ENCODE data around the gene ADCY10.
"Not testable (repeated sequence)": the region's sequence is repeated elsewhere in the genome, so short reads cannot be mapped to it uniquely, and the experiment has no call there.

ADCY10 gene

DNA sequence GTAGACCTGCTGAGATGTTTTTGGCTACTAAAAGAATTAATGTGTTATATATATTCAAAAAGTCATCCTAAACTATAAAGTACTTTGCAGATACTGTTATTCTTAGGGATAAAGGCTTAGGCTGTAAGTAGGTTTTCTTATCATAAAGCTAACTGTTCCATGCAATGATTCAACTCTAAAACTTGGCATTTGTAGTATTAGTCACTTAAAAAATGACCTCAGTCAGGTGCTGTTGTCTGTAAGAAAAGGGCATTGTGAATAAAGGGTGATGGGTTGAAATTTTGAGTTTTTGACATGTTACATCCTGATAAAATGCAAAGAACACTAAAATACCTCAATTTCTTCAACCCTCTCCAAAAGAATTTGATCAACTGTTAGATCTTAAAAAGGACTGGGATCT lies 32.9 kb downstream of the ADCY10 start:
- no peak for DNase-seq (ENCODE audit: low spot score)

DNA sequence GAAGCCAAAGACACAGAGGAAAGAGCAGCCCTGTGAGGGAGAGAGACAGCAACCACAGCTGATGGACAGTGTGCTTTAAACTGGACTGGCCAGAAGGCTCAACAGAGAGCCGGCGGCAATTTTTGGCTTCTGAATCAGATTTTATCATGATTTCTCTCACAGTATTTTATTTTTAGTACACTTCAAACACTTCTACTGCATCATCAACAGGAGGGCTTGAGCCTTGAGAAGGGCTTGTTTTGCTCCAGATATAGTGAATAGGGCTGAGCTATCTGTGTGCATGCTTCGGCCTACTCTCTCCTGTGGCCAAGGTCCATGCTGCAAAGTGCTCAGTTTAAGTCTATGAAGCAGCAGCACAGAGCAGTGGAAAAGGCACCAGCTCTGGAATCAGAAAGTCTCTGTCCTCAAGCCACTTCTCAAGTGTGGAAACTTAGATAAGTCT lies 33.3 kb downstream of the ADCY10 start:
- no peak for DNase-seq (ENCODE audit: low spot score)

DNA sequence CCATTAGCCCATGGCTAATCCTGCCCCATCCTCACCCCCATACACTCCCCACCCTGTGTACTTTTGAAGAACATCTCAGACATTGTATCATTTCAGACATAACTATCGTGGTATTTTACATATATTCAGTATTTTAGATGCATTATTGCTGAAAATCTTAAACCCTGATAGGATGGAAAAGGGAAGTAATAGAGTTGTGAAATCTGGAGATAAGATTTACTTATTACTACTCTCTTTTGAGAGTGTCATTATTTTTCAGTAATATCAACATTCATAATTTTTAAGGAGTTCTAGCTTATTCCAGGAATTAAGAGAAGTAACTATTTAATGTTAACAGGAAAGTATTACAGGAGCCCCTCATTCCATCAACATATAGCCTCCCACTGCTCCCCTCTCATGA lies 34.4 kb downstream of the ADCY10 start:
- no peak for DNase-seq (ENCODE audit: low spot score)

DNA sequence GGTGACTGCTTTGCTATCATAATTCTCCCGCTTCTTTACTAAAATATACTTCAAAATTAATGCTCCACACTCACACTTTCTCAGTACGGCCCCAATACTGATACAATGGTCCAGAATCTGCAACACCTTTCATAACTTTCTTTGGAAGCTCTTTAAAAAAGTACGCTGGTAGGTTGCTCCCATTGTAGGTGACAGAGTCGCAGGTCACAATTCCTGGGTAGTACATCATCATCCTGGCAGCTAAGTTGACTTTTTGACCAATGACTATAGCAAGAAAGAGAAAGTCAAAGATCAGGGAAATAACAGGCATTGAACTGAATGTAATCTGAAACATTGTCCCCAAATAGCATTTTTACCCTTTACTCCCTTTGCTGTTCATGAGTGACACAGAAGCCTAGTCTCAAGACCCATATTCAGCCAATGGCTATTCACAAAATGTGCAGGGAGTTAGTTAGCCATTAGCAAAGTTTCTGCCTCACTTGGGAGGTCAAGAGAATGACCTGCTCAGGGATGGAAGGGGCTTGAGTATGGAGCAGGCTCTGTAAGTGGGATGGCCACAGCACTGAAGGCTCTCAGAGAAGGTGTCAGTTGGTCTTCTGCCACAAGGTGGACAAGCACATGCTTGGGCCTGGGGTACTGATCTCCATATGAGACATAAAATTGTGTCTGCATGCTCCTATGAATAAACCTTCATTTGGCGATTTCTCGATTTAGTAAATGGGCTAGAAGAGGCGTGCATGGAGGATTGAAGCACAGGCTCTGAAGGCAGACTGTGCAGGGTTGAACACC lies 35.4 kb downstream of the ADCY10 start:
- DNase-seq (ENCODE audit: low spot score) = no peak

DNA sequence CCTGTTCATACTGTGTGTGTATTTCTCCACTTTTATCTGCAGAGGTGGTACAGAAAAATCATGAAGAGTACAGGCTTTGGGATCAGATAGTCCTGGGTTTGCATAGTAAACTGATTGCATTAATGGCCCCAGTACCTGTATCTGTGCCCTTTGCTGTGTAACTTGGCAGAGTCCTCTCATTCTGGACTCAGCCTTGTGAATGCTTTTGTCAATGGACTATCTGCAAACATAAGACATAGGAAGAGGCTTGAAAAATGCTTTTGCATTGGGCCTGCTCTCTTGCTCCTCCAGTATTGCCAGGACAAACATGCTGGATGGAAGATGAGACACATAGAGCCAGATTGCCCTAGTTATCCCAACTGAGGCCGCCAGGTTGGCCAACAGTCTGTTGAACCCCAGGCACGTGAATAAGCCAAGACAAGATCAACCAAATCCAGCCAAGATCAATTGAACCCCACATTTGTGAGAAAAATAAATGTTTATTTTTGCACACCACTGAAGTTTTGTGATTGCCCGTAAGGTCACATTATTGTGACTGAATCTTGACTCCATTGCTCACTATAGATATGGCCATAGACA lies 37.2 kb downstream of the ADCY10 start:
- no peak for DNase-seq (ENCODE audit: low spot score)

DNA sequence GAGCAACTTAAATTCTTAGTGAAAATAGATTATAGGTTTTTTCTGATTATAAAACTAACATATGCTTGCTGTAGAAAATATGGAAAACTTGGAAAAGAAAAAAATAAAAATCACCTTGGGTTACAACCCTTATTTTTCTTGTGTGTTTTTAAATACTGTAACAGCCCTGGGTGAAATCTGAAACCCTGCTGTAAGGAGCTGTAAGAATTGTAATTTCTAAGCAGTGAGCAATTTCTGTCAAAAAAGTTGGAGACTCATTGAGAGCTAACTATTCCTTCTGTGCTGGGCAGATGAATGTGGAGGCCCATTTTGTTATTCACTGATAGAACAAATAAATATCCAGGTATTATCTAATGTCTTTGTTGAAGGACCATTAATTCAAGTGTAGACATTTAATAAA lies 42.6 kb downstream of the ADCY10 start:
- DNase-seq (ENCODE audit: low spot score) = no peak

DNA sequence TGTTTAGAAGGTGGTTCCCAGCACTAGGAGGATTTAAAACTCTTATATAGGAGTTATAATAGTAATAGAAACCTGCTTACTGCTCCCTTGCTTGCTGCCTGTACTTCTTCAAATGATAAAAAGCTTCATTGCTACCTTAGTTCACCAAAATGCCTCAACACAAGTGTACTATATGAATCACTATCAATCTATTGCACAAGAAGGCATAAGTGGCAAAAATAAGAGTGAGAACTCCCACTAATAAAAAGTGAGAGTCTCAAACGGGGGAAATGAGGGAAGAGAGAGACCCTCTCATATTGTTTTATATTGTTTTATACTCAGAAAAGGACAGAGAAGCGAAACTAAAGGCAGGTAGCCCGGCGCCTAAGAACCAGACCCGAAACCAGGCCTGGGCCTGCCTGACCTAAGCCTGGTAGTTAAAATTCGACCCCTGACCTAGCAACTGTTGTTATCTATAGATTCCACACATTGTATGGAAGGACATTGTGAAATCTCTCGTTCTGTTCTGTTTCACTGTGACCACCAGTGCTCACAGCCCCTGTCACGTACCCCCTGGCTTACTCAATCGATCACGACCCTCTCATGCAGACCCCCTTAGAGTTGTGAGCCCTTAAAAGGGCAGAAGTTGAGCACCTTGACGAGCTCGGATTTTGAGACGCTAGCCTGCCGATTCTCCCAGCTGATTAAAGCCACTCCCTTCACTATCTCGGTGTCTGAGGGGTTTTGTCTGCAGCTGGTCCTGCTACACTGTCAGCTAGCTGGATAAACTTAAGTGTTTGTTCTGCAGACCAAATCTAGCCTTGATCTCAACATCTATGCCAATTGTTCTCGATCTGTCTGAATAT lies 44.6 kb downstream of the ADCY10 start:
- DNase-seq (ENCODE audit: low spot score) = not testable (repeated sequence)

DNA sequence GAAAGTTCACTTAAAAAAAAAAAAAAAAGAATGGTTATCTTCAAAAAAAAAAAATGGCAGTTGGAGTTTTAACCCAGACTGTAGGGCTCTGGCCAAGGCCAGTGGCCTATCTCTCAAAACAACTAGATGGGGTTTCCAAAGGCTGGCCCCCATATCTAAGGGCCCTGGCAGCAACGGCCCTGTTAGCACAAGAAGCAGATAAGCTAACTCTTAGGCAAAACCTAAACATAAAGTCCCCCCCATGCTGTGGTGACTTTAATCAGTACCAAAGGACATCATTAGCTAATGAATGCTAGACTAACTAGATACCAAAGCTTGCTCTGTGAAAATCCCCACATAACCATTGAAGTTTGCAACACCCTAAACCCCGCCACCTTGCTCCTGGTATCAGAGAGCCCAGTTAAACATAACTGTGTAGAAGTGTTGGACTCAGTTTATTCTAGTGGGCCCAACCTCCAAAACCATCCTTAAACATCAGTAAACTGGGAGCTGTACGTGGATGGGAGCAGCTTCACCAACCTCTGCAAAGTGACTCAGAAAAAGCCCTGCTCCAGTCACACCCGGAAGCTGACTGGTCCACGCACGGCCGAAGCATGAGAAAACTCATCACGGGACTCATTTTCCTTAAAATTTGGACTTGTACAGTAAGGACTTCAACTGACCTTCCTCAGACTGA lies 47.1 kb downstream of the ADCY10 start:
- DNase-seq (ENCODE audit: low spot score) = not testable (repeated sequence)

DNA sequence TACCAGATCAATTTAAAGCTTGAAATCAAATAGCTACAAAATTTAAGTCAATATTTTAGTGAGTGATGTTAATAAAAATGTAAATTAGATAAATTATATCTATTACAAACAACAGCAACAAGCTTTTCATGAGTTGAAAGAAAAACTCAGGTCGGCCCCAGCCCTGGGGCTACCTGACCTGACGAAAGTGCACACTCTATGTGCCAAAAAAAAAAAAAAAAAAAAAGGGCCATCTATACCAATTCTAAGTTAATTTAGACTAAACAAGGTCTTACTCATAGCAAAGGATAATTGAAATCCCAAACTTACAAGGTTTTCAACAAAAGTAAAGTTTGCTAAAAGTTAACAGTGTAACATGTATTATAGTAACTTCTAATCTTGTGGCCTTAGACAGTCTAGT lies 47.6 kb downstream of the ADCY10 start:
- DNase-seq (ENCODE audit: low spot score) = not testable (repeated sequence)

DNA sequence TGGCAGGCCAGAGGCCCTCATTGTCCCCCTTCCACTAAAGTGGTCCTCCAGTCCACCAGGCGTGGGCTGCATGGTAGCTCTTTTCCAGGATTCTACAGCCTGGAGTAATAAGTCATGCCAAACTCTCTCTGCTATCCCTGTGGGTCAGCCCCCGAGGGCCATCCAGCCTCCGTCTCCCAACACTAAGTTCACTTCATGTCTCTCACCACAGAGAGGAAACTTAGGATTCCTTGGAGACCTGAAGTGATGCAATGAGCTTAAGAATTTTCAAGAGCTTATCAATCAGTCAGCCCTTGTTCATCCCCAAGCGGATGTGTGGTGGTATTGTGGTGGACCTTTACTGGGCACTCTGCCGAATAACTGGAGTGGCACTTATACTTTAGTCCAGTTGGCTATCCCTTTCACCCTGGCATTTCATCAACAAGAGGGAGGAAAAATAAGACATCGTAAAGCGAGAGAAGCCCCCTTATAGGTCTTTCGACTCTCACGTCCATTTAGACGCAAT lies 48.1 kb downstream of the ADCY10 start:
- not testable (repeated sequence) for DNase-seq (ENCODE audit: low spot score)

DNA sequence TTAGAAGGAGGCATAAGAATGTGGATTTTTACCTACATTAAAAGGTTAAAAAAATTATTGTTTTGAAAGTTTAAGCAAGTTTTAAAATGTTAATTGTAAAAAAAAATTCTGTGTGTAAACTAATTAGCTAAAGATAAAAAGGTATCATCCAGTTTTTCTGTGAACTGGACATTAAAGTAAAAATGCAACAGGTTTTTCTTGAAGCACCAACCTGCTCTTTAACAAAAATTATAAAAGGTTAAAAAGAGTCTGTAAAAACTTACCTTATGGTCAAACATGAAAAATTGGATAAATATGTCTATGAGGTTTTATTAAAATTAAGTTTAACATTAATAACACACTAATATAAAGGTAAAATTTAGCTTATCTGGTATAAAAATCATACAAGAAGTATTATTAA lies 48.7 kb downstream of the ADCY10 start:
- not testable (repeated sequence) for DNase-seq (ENCODE audit: low spot score)

DNA sequence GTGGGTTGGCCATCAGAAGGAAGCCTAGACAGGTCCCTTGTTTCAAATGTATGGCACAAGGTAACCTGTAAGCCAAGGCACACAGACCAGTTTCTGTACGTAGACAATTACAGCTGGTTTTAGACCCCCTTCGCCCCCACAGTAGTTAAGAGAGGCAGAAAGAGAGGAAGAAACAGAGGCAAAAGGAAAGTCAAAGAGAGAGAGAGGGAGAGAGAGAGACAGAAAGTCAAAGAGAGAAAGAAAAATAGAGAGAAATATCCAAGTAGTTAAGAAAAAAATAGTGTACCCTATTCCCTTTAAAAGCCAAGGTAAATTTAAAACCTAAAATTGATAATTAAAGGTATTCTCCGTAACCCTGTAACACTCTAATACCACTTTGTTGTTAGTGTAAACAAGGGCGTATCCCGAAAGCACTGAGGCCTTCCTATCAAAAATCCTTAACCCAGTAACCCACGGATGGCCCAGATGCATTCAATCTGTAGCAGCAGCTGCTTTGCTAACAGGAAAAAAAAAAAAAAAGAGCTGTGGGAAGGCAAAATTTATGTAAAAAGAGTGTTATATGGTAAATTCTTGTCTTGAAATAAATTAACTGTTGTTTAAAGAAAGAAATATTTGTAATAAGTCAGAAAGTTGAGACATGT lies 49.4 kb downstream of the ADCY10 start:
- no peak for DNase-seq (ENCODE audit: low spot score)

DNA sequence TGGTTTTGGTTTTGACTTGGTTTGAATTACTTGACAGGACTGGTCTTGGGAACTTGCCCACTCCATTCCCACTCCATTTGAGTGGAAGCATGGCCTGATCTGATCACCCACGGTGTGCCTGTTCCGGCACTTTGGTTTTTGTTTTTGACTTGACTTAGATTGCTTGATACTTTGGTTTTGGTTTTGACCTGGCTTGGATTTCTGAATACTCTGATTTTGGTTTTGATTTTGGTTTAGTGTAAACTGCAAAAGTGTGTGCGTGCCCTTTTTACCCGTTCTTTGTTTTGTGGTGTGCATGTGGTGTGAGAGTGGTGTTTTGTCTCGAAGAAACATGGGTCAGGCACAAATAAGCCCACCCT lies 50.0 kb downstream of the ADCY10 start:
- no peak for DNase-seq (ENCODE audit: low spot score)

DNA sequence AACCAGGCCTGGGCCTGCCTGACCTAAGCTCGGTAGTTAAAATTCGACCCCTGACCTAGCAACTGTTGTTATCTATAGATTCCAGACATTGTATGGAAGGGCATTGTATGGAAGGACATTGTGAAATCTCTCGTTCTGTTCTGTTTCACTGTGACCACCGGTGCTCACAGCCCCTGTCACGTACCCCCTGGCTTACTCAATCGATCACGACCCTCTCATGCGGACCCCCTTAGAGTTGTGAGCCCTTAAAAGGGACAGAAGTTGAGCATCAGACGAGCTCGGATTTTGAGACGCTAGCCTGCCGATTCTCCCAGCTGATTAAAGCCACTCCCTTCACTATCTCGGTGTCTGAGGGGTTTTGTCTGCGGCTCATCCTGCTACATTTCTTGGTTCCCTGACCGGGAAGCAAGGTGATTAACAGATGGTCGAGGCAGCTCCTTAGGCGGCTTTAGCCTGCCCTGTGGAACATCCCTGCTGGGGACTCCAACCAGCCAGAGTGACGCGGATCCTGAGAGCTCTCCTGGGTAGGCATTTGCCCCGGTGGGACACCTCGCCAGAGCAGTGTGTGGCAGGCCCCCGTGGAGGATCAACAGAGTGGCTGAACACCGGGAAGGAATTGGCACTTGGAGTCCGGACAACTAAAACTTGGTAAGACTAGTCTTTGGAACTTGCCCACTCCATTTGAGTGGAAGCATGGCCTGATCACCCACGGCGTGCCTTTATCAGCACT lies 50.6 kb downstream of the ADCY10 start:
- DNase-seq (ENCODE audit: low spot score) = not testable (repeated sequence)

DNA sequence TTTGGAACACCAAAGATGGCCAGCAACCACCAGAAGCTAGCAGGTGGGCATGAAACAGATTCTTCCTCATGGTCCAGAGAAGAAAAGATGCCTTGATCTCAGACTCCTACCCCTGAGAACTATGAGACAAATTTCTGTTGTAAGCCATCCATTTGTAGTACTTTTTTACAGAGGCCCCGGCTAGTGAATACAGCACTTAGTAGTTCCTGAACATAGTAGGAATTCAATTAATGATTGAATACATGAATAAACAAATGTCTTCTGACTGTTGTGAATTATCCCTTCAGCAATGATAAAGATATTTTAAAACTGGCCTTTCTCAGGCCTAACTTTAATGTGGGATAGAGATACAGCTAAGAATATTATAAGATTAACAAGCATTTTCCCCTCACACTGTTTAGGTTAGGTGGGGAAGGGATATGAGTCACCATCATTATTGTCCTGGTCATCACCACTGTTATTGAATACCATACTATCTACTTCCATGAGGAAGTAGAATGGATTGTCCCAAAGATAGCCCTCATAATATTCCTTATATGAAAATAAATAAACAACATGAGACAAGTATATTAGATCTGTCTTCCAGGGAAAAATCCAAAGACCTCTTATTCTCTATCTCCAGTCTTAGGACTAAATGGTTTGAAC lies 51.4 kb downstream of the ADCY10 start:
- DNase-seq (ENCODE audit: low spot score) = no peak

DNA sequence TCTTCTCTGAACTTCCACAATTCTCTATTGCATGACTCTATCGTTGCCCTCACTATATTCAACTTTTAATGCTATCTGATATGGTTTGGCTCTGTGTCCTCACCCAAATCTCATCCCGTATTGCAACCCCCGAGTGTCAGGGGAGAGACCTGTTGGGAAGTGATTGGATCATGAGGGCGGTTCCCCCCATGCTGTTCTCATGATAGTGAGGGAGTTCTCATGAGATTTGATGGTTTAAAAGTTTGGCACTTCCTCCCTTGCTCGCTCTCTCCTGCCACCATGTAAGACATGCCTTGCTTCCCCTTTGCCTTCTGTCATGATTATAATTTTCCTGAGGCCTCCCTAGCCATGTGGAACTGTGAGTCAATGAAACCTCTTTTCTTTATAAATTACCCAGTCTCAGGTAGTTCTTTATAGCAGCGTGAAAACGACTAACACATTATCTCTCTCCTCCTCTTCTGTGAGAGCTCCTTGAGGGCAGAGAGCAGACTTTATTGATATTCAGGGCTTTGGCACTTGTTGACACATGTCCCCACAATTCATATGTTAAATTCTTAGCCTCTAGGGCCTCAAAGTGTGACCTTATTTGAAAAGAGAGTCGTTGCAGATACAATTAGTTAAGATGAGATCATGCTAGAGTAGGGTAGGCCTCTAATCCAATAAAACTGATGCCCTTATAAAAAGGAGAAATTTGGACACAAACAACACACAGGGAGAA lies 52.1 kb downstream of the ADCY10 start:
- DNase-seq (ENCODE audit: low spot score) = no peak

DNA sequence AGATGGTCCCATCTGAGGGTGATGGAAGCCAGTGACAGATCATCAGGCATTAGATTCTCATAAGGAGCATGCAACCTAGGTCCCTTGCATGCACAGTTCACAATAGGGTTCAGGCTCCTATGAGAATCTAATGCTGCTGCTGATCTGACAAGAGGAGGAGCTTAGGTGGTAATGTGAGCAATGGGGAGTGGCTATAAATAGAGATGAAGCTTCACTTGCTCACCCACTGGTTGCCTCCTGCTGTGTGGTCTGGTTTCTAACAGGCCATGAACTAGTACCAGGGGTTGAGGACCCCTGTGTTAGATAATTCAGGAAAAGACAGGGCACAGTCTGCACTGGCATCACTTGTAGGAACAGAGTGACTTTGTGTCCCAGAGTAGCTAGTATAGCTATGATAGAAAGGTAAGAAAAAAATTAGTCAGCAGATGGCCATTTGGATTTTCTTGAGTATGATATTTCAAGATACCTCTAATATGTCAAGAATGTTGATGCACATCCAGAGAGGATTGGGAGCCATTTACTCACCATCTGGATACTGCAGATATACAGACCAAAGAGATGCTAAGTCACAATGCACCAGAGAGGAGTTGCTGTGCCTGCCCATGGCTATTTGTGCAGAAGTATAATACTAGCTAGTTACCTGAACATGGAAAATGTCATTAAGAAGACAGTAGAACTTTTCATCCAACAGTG lies 53.6 kb downstream of the ADCY10 start:
- no peak for DNase-seq (ENCODE audit: low spot score)

DNA sequence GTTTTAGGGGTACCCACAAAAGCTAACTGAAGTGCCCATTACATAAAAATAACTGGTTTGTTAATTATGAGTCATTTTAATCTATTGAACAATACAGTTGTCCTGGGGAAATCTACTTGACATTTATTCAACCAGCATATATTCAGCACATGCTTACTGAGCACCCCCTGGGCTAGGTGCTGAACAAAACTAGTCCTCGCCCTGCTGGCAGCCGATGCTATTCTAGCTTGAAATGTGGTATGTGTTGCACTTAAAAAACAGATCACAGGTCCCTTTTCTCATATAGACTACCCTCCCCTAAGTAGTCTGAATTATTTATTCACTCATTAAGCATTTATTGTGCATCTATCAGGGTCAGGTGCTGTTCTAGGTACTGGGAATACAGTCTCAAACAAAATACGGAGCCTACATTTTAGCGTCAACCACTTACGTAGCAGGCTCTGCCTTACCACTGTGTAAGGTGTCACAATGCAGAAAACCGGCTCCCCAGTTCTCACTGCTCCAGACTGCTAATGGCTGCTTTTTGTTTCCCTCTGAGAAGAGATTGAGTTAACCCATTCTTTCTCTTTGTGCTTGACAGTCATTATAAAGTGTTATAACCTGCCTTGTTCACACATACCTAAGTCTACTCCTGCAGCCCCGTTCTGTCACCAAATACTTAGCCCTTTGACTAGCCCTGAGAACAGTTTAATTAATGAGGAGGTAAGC lies 57.1 kb downstream of the ADCY10 start:
- DNase-seq (ENCODE audit: low spot score) = no peak

DNA sequence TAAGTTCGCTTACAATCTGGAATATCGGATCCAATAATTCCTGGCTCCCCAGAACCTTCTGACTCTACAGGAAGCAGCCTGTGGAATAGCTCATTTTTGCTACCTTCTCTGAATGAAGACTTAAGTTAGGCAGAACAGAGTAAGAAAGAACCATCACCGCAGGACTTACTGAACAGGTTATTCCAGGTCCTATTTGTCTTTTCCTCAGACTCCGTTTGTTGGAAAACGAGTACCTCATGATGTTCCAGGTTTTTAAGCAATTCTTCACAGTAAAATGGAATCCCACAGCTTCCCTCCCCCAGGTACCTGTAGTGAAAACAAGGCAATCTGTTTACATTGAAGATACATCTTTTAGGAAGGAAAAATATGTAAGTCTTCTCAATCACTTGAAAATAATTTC lies 59.8 kb downstream of the ADCY10 start:
- no peak for DNase-seq (ENCODE audit: low spot score)

All from ecto neural progenitor cell (in vitro differentiated cells).